SK-N-SH treated with all-trans-retinoic acid at 6 μM for 48 hours (cell line): ENCODE data around the gene SART1.
"Not testable (repeated sequence)": the region's sequence is repeated elsewhere in the genome, so short reads cannot be mapped to it uniquely, and the experiment has no call there.

ENCODE experiments used
- ATAC-seq: fragments of 200-7000 bp; cut with Tn5 transposase; 3 replicates; pipeline ENCODE4 v1.9.1; 2020; ENCODE audit warnings: mild to moderate bottlenecking, moderate library complexity
- ARNTL ChIP-seq: fragments of 450-650 bp; formaldehyde crosslinking; IDR thresholded peaks from 2 replicates; pipeline ENCODE4 v1.5.0; 2020; ENCODE audit warnings: low read depth, mild to moderate bottlenecking, moderate library complexity, borderline replicate concordance
- BACH2 ChIP-seq: fragments of 250-450 bp; sonication (Bioruptor Pico); IDR thresholded peaks from 2 replicates; pipeline ENCODE4 v1.9.0; 2021; ENCODE audit warnings: mild to moderate bottlenecking, borderline replicate concordance
- CREB5 ChIP-seq: fragments of 250-450 bp; sonication (Bioruptor Pico); IDR thresholded peaks from 2 replicates; pipeline ENCODE4 v1.5.1; 2020; ENCODE audit warnings: low read depth, mild to moderate bottlenecking, moderate library complexity
- CSDC2 ChIP-seq: fragments of 250-450 bp; sonication (Bioruptor Pico); IDR thresholded peaks from 2 replicates; pipeline ENCODE4 v1.5.0; 2020; ENCODE audit warnings: mild to moderate bottlenecking, moderate library complexity
- GLIS3 ChIP-seq: fragments of 250-450 bp; sonication (Bioruptor Pico); IDR thresholded peaks from 2 replicates; pipeline ENCODE4 v1.5.0; 2020; ENCODE audit warnings: mild to moderate bottlenecking, moderate library complexity
- ISL1 ChIP-seq: fragments of 250-450 bp; sonication (Bioruptor Pico); IDR thresholded peaks from 2 replicates; pipeline ENCODE4 v2.1.2; 2022; ENCODE audit warnings: mild to moderate bottlenecking, moderate library complexity
- POU6F1 ChIP-seq: fragments of 250-450 bp; sonication (Bioruptor Pico); IDR thresholded peaks from 2 replicates; pipeline ENCODE4 v1.8.0; 2021; ENCODE audit warnings: low read depth, mild to moderate bottlenecking, moderate library complexity, borderline replicate concordance
- PPARA ChIP-seq: fragments of 250-450 bp; sonication (Bioruptor Pico); IDR thresholded peaks from 2 replicates; pipeline ENCODE4 v1.5.0; 2020; ENCODE audit warnings: mild to moderate bottlenecking, borderline replicate concordance
- SNAI2 ChIP-seq: fragments of 250-450 bp; sonication (Bioruptor Pico); IDR thresholded peaks from 2 replicates; pipeline ENCODE4 v1.5.0; 2020; ENCODE audit warnings: mild to moderate bottlenecking, moderate library complexity
- TOX ChIP-seq: fragments of 250-450 bp; sonication (Bioruptor Pico); IDR thresholded peaks from 2 replicates; pipeline ENCODE4 v1.8.0; 2021; ENCODE audit warnings: mild to moderate bottlenecking, moderate library complexity, borderline replicate concordance
- ZFP3 ChIP-seq: fragments of 250-450 bp; sonication (Bioruptor Pico); IDR thresholded peaks from 2 replicates; pipeline ENCODE4 v1.5.0; 2020; ENCODE audit warnings: mild to moderate bottlenecking, moderate library complexity
- ZNF565 ChIP-seq: fragments of 450-650 bp; formaldehyde crosslinking; conservative IDR thresholded peaks from 2 replicates; pipeline ENCODE4 v1.5.0; 2020; ENCODE audit warnings: low read depth, mild to moderate bottlenecking, moderate library complexity
- ZNF70 ChIP-seq: fragments of 450-650 bp; formaldehyde crosslinking; IDR thresholded peaks from 2 replicates; pipeline ENCODE4 v1.5.0; 2020; ENCODE audit warnings: mild to moderate bottlenecking, moderate library complexity
- ZNF8 ChIP-seq: fragments of 450-650 bp; formaldehyde crosslinking; IDR thresholded peaks from 2 replicates; pipeline ENCODE4 v1.5.0; 2020; ENCODE audit warnings: mild to moderate bottlenecking, moderate library complexity
- TF ChIP-seq, protein P1 (sequence below): fragments of 250-450 bp; sonication (Bioruptor Pico); IDR thresholded peaks from 2 replicates; pipeline ENCODE4 v1.5.1; 2021; ENCODE audit warnings: mild to moderate bottlenecking, moderate library complexity
- TF ChIP-seq, protein P2 (sequence below): fragments of 250-450 bp; sonication (Bioruptor Pico); IDR thresholded peaks from 2 replicates; pipeline ENCODE4 v1.8.0; 2020; ENCODE audit warnings: mild to moderate bottlenecking, moderate library complexity, borderline replicate concordance

The SART1 gene

GRCh38 chr11:66006891-66007176 lies 45.3 kb downstream of the SART1 start:
- ATAC-seq = no peak
- no peak for TF ChIP-seq ISL1
- no peak for TF ChIP-seq GLIS3 (CRISPR knock-in tag)
- TF ChIP-seq, protein P1, sequence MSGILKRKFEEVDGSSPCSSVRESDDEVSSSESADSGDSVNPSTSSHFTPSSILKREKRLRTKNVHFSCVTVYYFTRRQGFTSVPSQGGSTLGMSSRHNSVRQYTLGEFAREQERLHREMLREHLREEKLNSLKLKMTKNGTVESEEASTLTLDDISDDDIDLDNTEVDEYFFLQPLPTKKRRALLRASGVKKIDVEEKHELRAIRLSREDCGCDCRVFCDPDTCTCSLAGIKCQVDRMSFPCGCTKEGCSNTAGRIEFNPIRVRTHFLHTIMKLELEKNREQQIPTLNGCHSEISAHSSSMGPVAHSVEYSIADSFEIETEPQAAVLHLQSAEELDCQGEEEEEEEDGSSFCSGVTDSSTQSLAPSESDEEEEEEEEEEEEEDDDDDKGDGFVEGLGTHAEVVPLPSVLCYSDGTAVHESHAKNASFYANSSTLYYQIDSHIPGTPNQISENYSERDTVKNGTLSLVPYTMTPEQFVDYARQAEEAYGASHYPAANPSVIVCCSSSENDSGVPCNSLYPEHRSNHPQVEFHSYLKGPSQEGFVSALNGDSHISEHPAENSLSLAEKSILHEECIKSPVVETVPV (CRISPR knock-in tag) = no peak
- TF ChIP-seq BACH2 (CRISPR knock-in tag) = no peak

DNA sequence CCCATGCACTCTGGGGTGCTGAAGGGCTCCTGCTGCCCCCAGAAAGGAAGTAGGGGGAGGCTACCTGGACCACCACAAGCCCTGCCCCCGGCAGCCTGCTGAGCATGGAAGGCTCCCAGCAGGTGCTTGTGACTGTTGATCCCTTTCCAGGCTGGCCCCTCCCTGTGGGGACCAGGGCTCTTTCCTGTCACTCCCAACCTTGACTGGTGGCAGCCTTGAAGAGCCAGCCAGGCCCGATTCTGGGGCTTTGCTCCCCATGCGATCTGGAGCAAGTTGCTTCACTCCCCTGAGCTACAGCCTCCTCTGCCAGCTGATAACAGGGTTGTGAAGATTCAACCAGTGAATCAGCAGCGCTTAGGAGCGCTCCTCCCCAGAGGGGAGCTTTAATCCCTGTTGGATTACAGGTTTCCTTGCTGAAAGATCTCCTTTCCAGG lies 45.7 kb downstream of the SART1 start:
- TF ChIP-seq CREB5 (CRISPR knock-in tag) = no peak
- TF ChIP-seq GLIS3 (CRISPR knock-in tag) = no peak
- no peak for TF ChIP-seq CSDC2
- no peak for TF ChIP-seq ZFP3 (CRISPR knock-in tag)
- TF ChIP-seq ZNF70 (CRISPR knock-in tag) = no peak
- no peak for TF ChIP-seq TOX (CRISPR knock-in tag)
- ATAC-seq = no peak; the same call in 2 of the 3 replicates

DNA sequence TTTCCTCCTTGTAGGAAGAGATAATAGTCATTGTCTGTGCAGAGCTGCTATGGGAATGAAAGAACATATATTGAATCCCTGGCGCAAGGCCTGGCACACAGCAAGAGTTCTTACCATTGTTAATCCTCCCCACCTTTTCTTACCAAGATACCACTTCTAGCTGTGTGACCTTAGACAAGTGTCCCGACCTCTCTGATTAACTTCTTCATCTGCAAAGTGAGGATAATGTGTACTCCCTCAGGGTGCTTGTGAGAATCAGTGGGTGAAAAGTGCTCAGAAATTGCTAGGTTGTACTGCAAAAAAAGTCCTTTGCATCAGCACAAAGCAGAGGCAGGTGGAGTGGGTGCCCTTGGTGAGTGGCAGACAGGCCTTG lies 46.5 kb downstream of the SART1 start:
- TF ChIP-seq ZNF565 (CRISPR knock-in tag) = no peak
- no peak for TF ChIP-seq ZNF8 (CRISPR knock-in tag)
- no peak for TF ChIP-seq ARNTL
- no peak for TF ChIP-seq SNAI2 (CRISPR knock-in tag)
- no peak for ATAC-seq

DNA sequence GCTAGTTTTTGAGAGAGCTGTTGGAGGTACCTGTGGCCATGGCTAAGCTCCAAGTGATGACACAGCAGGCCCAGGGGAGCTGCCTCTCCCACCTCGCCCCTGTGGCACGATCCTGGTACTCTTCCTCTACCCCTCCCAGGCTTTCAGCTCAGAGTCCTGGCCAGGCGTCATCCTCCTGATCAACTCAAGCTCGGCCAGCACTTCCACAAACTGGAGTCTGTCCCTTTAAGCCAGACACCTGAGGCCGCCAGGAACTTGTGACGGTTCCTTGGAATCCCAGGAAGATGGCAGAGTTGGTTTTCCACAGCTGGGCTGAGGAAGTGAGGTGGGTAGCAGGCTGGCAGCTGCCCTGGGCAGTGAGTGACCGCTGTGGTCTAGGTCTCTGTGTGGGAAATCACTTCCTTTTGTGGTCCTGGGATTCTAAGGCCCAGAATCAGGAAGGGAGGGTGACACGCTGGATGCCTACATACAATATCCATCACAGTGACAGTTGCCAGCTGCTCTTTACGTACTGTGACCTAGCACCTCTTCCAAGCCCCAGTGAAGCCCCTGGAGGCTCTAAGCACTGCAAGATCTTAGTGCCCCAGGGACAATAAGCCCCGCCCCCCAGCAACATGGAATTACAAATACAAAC lies 47.1 kb downstream of the SART1 start:
- TF ChIP-seq PPARA = no peak
- no peak for TF ChIP-seq BACH2 (CRISPR knock-in tag)

DNA sequence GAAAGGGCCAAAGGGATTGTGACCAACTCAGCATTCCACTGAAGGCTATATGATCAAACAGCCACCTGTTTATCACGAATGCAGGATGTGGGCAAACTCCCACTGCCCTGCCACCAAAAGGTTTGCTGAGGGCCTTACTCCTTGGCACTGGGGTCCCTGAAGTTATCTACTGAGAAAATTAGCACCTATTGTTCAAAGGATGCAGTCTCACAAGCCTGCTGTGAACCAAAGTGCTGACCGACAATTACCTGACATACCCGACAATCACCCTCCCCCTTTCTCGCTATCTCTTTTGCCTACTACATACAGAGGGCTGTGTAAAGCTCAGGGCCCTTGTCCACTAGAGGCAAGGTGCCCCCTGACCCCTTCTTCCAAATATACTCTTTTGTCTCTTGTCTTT lies 48.5 kb downstream of the SART1 start:
- not testable (repeated sequence) for ATAC-seq

More for the DNA sequence above, 47.1 kb downstream of the SART1 start:
- ATAC-seq = peak; percentile 6

GRCh38 chr11:66011239-66011784 lies 49.8 kb downstream of the SART1 start:
- no peak for TF ChIP-seq SNAI2 (CRISPR knock-in tag)
- TF ChIP-seq, protein P2, sequence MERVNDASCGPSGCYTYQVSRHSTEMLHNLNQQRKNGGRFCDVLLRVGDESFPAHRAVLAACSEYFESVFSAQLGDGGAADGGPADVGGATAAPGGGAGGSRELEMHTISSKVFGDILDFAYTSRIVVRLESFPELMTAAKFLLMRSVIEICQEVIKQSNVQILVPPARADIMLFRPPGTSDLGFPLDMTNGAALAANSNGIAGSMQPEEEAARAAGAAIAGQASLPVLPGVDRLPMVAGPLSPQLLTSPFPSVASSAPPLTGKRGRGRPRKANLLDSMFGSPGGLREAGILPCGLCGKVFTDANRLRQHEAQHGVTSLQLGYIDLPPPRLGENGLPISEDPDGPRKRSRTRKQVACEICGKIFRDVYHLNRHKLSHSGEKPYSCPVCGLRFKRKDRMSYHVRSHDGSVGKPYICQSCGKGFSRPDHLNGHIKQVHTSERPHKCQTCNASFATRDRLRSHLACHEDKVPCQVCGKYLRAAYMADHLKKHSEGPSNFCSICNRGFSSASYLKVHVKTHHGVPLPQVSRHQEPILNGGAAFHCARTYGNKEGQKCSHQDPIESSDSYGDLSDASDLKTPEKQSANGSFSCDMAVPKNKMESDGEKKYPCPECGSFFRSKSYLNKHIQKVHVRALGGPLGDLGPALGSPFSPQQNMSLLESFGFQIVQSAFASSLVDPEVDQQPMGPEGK (CRISPR knock-in tag) = no peak
- TF ChIP-seq, all 23 proteins: peak for 0
- peak; percentile 9; the same call in 2 of the 3 replicates for ATAC-seq

DNA sequence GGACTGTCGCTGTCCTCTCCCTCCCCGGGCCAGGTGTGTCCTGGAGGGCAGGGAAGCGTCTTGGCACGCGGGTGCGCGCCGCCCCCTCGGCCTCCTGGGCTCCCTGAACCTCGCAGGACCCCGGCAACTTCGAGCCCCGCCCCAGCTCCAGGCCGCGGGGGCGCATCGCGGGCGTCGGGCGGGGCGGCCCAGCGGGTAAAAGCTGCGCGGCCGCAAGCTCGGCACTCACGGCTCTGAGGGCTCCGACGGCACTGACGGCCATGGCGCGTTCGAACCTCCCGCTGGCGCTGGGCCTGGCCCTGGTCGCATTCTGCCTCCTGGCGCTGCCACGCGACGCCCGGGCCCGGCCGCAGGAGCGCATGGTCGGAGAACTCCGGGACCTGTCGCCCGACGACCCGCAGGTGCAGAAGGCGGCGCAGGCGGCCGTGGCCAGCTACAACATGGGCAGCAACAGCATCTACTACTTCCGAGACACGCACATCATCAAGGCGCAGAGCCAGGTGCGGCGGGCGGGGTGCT lies 50.3 kb downstream of the SART1 start, which contains the start of gene CST6:
Gene CST6 (plus strand): TSS at position 224 of the 519 bp plus-strand sequence. CDS start 37 bp downstream, at position 261.
- TF ChIP-seq POU6F1 (CRISPR knock-in tag) = no peak
- ATAC-seq = no peak
